GM23338 (cell line): Measurements from ENCODE around the gene SLK. TPM values are rescaled to one million over a fixed set of nuclear protein-coding genes. Genes with fewer than 3 reads are reported as not detected.

ENCODE experiments used
- ATAC-seq: fragments of 200-7000 bp; cut with Tn5 transposase; 3 replicates; pipeline ENCODE4 v1.9.1; 2020
- DNase-seq: peaks from one replicate; pipeline ENCODE4 v3.0.0-alpha.2; 2015; ENCODE audit warnings: low spot score
- H2AFZ ChIP-seq: fragments of 200-600 bp; sonication (generic); 2 replicates; pipeline ENCODE4 v1.8.0; 2016; ENCODE audit warnings: antibody characterized with exemption, mild to moderate bottlenecking, moderate library complexity
- H3F3A ChIP-seq: fragments of 200-600 bp; sonication (generic); replicated peaks from 2 replicates; pipeline ENCODE4 v1.8.0; 2017; ENCODE audit warnings: antibody characterized with exemption, mixed run types, low read depth
- H3K27ac ChIP-seq: fragments of 200-600 bp; sonication (generic); 2 replicates; pipeline ENCODE4 v1.6.1; 2016; ENCODE audit warnings: low read depth
- H3K27me3 ChIP-seq: fragments of 200-600 bp; sonication (generic); 2 replicates; pipeline ENCODE4 v1.8.0; 2016; ENCODE audit warnings: mild to moderate bottlenecking, mixed run types, moderate library complexity; ENCODE audit not compliant: insufficient read depth
- H3K36me3 ChIP-seq: fragments of 200-600 bp; sonication (generic); 2 replicates; pipeline ENCODE4 v1.8.0; 2016; ENCODE audit warnings: mild to moderate bottlenecking; ENCODE audit not compliant: insufficient read depth
- H3K4me1 ChIP-seq: fragments of 200-600 bp; sonication (generic); 2 replicates; pipeline ENCODE4 v1.8.0; 2016; ENCODE audit warnings: mild to moderate bottlenecking, moderate library complexity; ENCODE audit not compliant: insufficient read depth
- H3K4me2 ChIP-seq: fragments of 200-600 bp; sonication (generic); 2 replicates; pipeline ENCODE4 v1.7.1; 2017; ENCODE audit warnings: mixed run types
- H3K4me3 ChIP-seq: fragments of 200-600 bp; sonication (generic); 2 replicates; pipeline ENCODE4 v1.6.1; 2016; ENCODE audit warnings: mixed run types
- H3K79me2 ChIP-seq: fragments of 200-600 bp; sonication (generic); replicated peaks from 2 replicates; pipeline ENCODE4 v1.8.0; 2017; ENCODE audit warnings: mild to moderate bottlenecking; ENCODE audit not compliant: insufficient read depth
- H3K9me2 ChIP-seq: fragments of 200-600 bp; sonication (generic); 2 replicates; pipeline ENCODE4 v1.8.0; 2017; ENCODE audit not compliant: insufficient read depth
- H4K20me1 ChIP-seq: fragments of 200-600 bp; sonication (generic); replicated peaks from 2 replicates; pipeline ENCODE4 v1.8.0; 2017; ENCODE audit warnings: mild to moderate bottlenecking; ENCODE audit not compliant: insufficient read depth
- H3K27ac Mint-ChIP-seq: 2 replicates; pipeline ENCODE4 v1.8.0; 2020; ENCODE audit warnings: inconsistent platforms, mild to moderate bottlenecking, moderate library complexity, mixed read lengths
- H3K27me3 Mint-ChIP-seq: 3 replicates; pipeline ENCODE4 v1.8.0; 2022; ENCODE audit warnings: low read depth, mild to moderate bottlenecking, moderate library complexity, mixed read lengths, inconsistent platforms; ENCODE audit not compliant: insufficient read depth, poor library complexity
- H3K36me3 Mint-ChIP-seq: 3 replicates; pipeline ENCODE4 v1.8.0; 2021; ENCODE audit warnings: low read depth, mild to moderate bottlenecking, inconsistent platforms, moderate library complexity, mixed read lengths
- H3K4me1 Mint-ChIP-seq: 3 replicates; pipeline ENCODE4 v1.8.0; 2020; ENCODE audit warnings: mild to moderate bottlenecking, inconsistent platforms, mixed read lengths
- H3K4me3 Mint-ChIP-seq: 3 replicates; pipeline ENCODE4 v1.8.0; 2021; ENCODE audit warnings: moderate library complexity, mild to moderate bottlenecking, inconsistent platforms, mixed read lengths
- H3K9me3 Mint-ChIP-seq: 3 replicates; pipeline ENCODE4 v1.8.0; 2020; ENCODE audit warnings: moderate library complexity, mild to moderate bottlenecking, inconsistent platforms, mixed read lengths
- NANOG ChIP-seq: IDR thresholded peaks from 2 replicates; pipeline ENCODE4 v1.6.1; 2016; ENCODE audit warnings: antibody characterized with exemption, borderline replicate concordance
- polyA plus RNA-seq: library from polyadenylated mRNA; unstranded; fragments of >200 nt; fragmentation: Nextera tagmentation; extraction: Ambion mirVana; gene quantifications from 2 replicates; pipeline ENCODE4 v1.2.1, GENCODE V29; 2016
- total RNA-seq: library from RNA; depleted of rRNA; stranded (reverse); fragments of >200 nt; shearing (Covaris generic); gene quantifications from 2 replicates; pipeline ENCODE4 v1.2.3, GENCODE V29; 2014
- TF ChIP-seq, protein P1 (sequence below): fragments of 250-450 bp; sonication (Bioruptor Pico); IDR thresholded peaks from 2 replicates; pipeline ENCODE4 v1.5.0; 2020; ENCODE audit warnings: mild to moderate bottlenecking, moderate library complexity

SLK gene
- total and polyA plus RNA-seq, 2 experiments from 2014 or later = 8.4 to 21.5 TPM

- TF ChIP-seq, protein P1, sequence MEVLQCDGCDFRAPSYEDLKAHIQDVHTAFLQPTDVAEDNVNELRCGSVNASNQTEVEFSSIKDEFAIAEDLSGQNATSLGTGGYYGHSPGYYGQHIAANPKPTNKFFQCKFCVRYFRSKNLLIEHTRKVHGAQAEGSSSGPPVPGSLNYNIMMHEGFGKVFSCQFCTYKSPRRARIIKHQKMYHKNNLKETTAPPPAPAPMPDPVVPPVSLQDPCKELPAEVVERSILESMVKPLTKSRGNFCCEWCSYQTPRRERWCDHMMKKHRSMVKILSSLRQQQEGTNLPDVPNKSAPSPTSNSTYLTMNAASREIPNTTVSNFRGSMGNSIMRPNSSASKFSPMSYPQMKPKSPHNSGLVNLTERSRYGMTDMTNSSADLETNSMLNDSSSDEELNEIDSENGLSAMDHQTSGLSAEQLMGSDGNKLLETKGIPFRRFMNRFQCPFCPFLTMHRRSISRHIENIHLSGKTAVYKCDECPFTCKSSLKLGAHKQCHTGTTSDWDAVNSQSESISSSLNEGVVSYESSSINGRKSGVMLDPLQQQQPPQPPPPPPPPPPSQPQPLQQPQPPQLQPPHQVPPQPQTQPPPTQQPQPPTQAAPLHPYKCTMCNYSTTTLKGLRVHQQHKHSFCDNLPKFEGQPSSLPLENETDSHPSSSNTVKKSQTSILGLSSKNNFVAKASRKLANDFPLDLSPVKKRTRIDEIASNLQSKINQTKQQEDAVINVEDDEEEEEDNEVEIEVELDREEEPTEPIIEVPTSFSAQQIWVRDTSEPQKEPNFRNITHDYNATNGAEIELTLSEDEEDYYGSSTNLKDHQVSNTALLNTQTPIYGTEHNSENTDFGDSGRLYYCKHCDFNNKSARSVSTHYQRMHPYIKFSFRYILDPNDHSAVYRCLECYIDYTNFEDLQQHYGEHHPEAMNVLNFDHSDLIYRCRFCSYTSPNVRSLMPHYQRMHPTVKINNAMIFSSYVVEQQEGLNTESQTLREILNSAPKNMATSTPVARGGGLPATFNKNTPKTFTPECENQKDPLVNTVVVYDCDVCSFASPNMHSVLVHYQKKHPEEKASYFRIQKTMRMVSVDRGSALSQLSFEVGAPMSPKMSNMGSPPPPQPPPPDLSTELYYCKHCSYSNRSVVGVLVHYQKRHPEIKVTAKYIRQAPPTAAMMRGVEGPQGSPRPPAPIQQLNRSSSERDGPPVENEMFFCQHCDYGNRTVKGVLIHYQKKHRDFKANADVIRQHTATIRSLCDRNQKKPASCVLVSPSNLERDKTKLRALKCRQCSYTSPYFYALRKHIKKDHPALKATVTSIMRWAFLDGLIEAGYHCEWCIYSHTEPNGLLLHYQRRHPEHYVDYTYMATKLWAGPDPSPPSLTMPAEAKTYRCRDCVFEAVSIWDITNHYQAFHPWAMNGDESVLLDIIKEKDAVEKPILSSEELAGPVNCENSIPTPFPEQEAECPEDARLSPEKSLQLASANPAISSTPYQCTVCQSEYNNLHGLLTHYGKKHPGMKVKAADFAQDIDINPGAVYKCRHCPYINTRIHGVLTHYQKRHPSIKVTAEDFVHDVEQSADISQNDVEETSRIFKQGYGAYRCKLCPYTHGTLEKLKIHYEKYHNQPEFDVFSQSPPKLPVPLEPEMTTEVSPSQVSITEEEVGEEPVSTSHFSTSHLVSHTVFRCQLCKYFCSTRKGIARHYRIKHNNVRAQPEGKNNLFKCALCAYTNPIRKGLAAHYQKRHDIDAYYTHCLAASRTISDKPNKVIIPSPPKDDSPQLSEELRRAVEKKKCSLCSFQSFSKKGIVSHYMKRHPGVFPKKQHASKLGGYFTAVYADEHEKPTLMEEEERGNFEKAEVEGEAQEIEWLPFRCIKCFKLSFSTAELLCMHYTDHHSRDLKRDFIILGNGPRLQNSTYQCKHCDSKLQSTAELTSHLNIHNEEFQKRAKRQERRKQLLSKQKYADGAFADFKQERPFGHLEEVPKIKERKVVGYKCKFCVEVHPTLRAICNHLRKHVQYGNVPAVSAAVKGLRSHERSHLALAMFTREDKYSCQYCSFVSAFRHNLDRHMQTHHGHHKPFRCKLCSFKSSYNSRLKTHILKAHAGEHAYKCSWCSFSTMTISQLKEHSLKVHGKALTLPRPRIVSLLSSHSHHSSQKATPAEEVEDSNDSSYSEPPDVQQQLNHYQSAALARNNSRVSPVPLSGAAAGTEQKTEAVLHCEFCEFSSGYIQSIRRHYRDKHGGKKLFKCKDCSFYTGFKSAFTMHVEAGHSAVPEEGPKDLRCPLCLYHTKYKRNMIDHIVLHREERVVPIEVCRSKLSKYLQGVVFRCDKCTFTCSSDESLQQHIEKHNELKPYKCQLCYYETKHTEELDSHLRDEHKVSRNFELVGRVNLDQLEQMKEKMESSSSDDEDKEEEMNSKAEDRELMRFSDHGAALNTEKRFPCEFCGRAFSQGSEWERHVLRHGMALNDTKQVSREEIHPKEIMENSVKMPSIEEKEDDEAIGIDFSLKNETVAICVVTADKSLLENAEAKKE (CRISPR knock-in tag) = no peak
These were observed 90.8 kb downstream of the SLK start (continued) for GRCh38 chr10:104057717-104058116.

- H3F3A ChIP-seq = peaks cover 3% of the 10 kb centered on the region; the same call in 1 of the 2 replicates
- DNase-seq = peak; percentile 80
- H3K4me3 ChIP-seq = no peak overlapping the region
- Mint-ChIP-seq H3K4me1 (peaks cover 25% of the 10 kb centered on the region), H3K27ac (peak overlapping the region; percentile 95), H3K27me3 (peaks cover 6% of the 10 kb centered on the region), H3K36me3 (no peaks in the 10 kb centered on the region), H3K9me3 (no peaks in the 10 kb centered on the region), H3K4me3 (no peak overlapping the region)
- peak overlapping the region; percentile 1; the same call in 1 of the 2 replicates for H3K27ac ChIP-seq
- H2AFZ ChIP-seq = peak overlapping the region; percentile 35
- H3K9me2 ChIP-seq = peaks cover 18% of the 10 kb centered on the region
- H3K36me3 ChIP-seq = no peaks in the 10 kb centered on the region
- ATAC-seq = peak; percentile 78
- no peaks in the 10 kb centered on the region for H4K20me1 ChIP-seq
- H3K79me2 ChIP-seq = no peaks in the 10 kb centered on the region
- H3K4me1 ChIP-seq = peaks cover 21% of the 10 kb centered on the region
- no peaks in the 10 kb centered on the region for H3K27me3 ChIP-seq
- H3K4me2 ChIP-seq = peak overlapping the region; percentile 44; the same call in 1 of the 2 replicates
- TF ChIP-seq, protein P1 (CRISPR knock-in tag) = peak; percentile 64
- no peak for TF ChIP-seq NANOG
These were observed 92.4 kb downstream of the SLK start for GRCh38 chr10:104059364-104059763.
